HepG2 (cell line): ENCODE measurements around the gene MRM3. TPM values are rescaled to one million over a fixed set of nuclear protein-coding genes. Genes with fewer than 3 reads are reported as not detected.

Source experiments
- ATRX ChIP-seq: sonication (generic); formaldehyde crosslinking; IDR thresholded peaks from 2 replicates; pipeline ENCODE4 v1.4.0; 2020; ENCODE audit warnings: missing genetic modification reagents, borderline replicate concordance
- BCL6 ChIP-seq: IDR thresholded peaks from 2 replicates; pipeline ENCODE4 v1.6.1; 2016; ENCODE audit warnings: missing genetic modification reagents, missing compliant biosample characterization
- CSRNP2 ChIP-seq: sonication (generic); formaldehyde crosslinking; conservative IDR thresholded peaks from 2 replicates; pipeline ENCODE4 v1.8.0; 2022; ENCODE audit warnings: low read depth, missing genetic modification reagents
- DMAP1 ChIP-seq: IDR thresholded peaks from 2 replicates; pipeline ENCODE4 v1.6.1; 2016
- JUNB ChIP-seq: sonication (generic); formaldehyde crosslinking; IDR thresholded peaks from 2 replicates; pipeline ENCODE4 v1.8.0; 2022; ENCODE audit warnings: missing genetic modification reagents, mild to moderate bottlenecking, borderline replicate concordance
- KMT2A ChIP-seq: sonication (generic); formaldehyde crosslinking; IDR thresholded peaks from 2 replicates; pipeline ENCODE4 v1.4.0; 2020; ENCODE audit warnings: missing genetic modification reagents
- MAX ChIP-seq: IDR thresholded peaks from 2 replicates; pipeline ENCODE4 v1.6.1; 2012; ENCODE audit warnings: inconsistent platforms
- ONECUT2 ChIP-seq: sonication (generic); formaldehyde crosslinking; IDR thresholded peaks from 2 replicates; pipeline ENCODE4 v1.4.0; 2020; ENCODE audit warnings: missing genetic modification reagents
- PATZ1 ChIP-seq: sonication (generic); formaldehyde crosslinking; IDR thresholded peaks from 2 replicates; pipeline ENCODE4 v1.4.0; 2020; ENCODE audit warnings: missing genetic modification reagents
- POLR2A ChIP-seq, 2 experiments: IDR thresholded peaks; 2 replicates each; pipeline ENCODE4 v1.6.1; 2011; ENCODE audit warnings: low read depth in 2 of 2, low read length in 2 of 2, mild to moderate bottlenecking in 1 of 2, moderate library complexity in 1 of 2; ENCODE audit not compliant: insufficient read depth in 1 of 2
- PRPF4 ChIP-seq: fragments of 200-400 bp; formaldehyde crosslinking; IDR thresholded peaks from 2 replicates; pipeline ENCODE4 v1.6.1; 2016; ENCODE audit warnings: low read length, low read depth; ENCODE audit not compliant: poor library complexity, severe bottlenecking
- RCOR2 ChIP-seq: IDR thresholded peaks from 2 replicates; pipeline ENCODE4 v1.6.1; 2016; ENCODE audit warnings: missing biosample characterization, missing genetic modification reagents
- RFX3 ChIP-seq: IDR thresholded peaks from 2 replicates; pipeline ENCODE4 v1.6.1; 2016; ENCODE audit warnings: missing biosample characterization, missing genetic modification reagents
- RFXAP ChIP-seq: sonication (generic); formaldehyde crosslinking; IDR thresholded peaks from 2 replicates; pipeline ENCODE4 v1.4.0; 2020; ENCODE audit warnings: missing genetic modification reagents, borderline replicate concordance
- SALL2 ChIP-seq: sonication (generic); formaldehyde crosslinking; IDR thresholded peaks from 2 replicates; pipeline ENCODE4 v1.8.1; 2023; ENCODE audit warnings: mild to moderate bottlenecking, missing genetic modification reagents, inconsistent platforms
- SIX4 ChIP-seq: sonication (generic); formaldehyde crosslinking; IDR thresholded peaks from 2 replicates; pipeline ENCODE4 v1.4.0; 2020; ENCODE audit warnings: missing genetic modification reagents
- SKIL ChIP-seq: sonication (generic); formaldehyde crosslinking; IDR thresholded peaks from 2 replicates; pipeline ENCODE4 v1.8.0; 2022; ENCODE audit warnings: missing genetic modification reagents, mild to moderate bottlenecking, moderate library complexity, borderline replicate concordance
- SP2 ChIP-seq: sonication (generic); formaldehyde crosslinking; IDR thresholded peaks from 2 replicates; pipeline ENCODE4 v1.5.1; 2020; ENCODE audit warnings: mild to moderate bottlenecking, missing genetic modification reagents
- TFDP2 ChIP-seq: sonication (generic); formaldehyde crosslinking; IDR thresholded peaks from 2 replicates; pipeline ENCODE4 v1.4.0; 2020; ENCODE audit warnings: missing genetic modification reagents
- ZFP82 ChIP-seq: sonication (generic); formaldehyde crosslinking; IDR thresholded peaks from 2 replicates; pipeline ENCODE4 v1.5.1; 2020; ENCODE audit warnings: mild to moderate bottlenecking, missing genetic modification reagents, borderline replicate concordance
- ZNF101 ChIP-seq: sonication (generic); formaldehyde crosslinking; IDR thresholded peaks from 2 replicates; pipeline ENCODE4 v1.4.0; 2020; ENCODE audit warnings: mild to moderate bottlenecking, low read depth, missing genetic modification reagents, borderline replicate concordance
- ZNF136 ChIP-seq: sonication (generic); formaldehyde crosslinking; IDR thresholded peaks from 2 replicates; pipeline ENCODE4 v1.8.1; 2022; ENCODE audit warnings: low read depth, mild to moderate bottlenecking, moderate library complexity, missing genetic modification reagents
- ZNF296 ChIP-seq: sonication (generic); formaldehyde crosslinking; conservative IDR thresholded peaks from 2 replicates; pipeline ENCODE4 v1.5.0; 2020; ENCODE audit warnings: mild to moderate bottlenecking, missing genetic modification reagents
- ZNF670 ChIP-seq: sonication (generic); formaldehyde crosslinking; IDR thresholded peaks from 2 replicates; pipeline ENCODE4 v1.8.0; 2022; ENCODE audit warnings: mild to moderate bottlenecking, missing genetic modification reagents, borderline replicate concordance
- polyA plus RNA-seq, 8 experiments: library from polyadenylated mRNA; depleted of rRNA in 3 of 8; stranded (reverse) in 7 of 8; unstranded in 1 of 8; fragments of >200 nt; fragmentation: Illumina TruSeq in 4 of 8; extraction: Trizol in 4 of 8; gene quantifications; 2 replicates each; pipeline versions ENCODE4 v1.2.1 to v1.2.3, GENCODE V29; 2011 to 2016; ENCODE audit warnings: low read depth in 4 of 8, missing spikeins in 1 of 8, mixed read lengths in 1 of 8; ENCODE audit not compliant: insufficient read depth in 1 of 8
- total RNA-seq, 5 experiments: library from RNA; depleted of rRNA; stranded (reverse); fragments of >200 nt; fragmentation: Illumina TruSeq; extraction: Trizol; gene quantifications; 2 replicates each; pipeline ENCODE4 v1.2.3, GENCODE V29; 2016; ENCODE audit warnings: low read depth in 1 of 5

The MRM3 gene
- total and polyA plus RNA-seq, 2 of the 13 experiments (the other 11 are each of a cell fraction or from before 2014, with no cell fraction given), result 12.3 to 25.5 TPM

- TF ChIP-seq PATZ1 (CRISPR knock-in tag) (0 out of 2 replicates have a peak, but pooled peaks have one; percentile 8), ZNF670 (CRISPR knock-in tag) (no peak), RFXAP (CRISPR knock-in tag) (0 out of 2 replicates have a peak, but pooled peaks have one; percentile 28), PRPF4 (no peak), SIX4 (CRISPR knock-in tag) (no peak), ZNF101 (no peak), JUNB (no peak), ZFP82 (CRISPR knock-in tag) (no peak), ZNF136 (CRISPR knock-in tag) (no peak), ONECUT2 (CRISPR knock-in tag) (no peak), TFDP2 (CRISPR knock-in tag) (no peak), SKIL (CRISPR knock-in tag) (peak; percentile 34; the same call in 1 of the 2 replicates), SALL2 (CRISPR knock-in tag) (no peak), SP2 (CRISPR knock-in tag) (no peak), CSRNP2 (CRISPR knock-in tag) (no peak), RFX3 (CRISPR knock-in tag) (no peak), KMT2A (CRISPR knock-in tag) (peak; percentile 50; the same call in 1 of the 2 replicates), RCOR2 (CRISPR knock-in tag) (no peak), ATRX (no peak), POLR2A (IDR thresholded peaks at IDR 0.05; ENCODE audit: insufficient read depth in 1 of 2, low read depth in 2 of 2, low read length in 2 of 2) (peak in 1 of 2 experiments; percentile 1; a peak in 2 of 4 replicates), ZNF296 (CRISPR knock-in tag) (no peak), DMAP1 (CRISPR knock-in tag) (no peak), MAX (peak; percentile 44; the same call in 1 of the 2 replicates), BCL6 (no peak)
These were observed 49.0 kb upstream of the MRM3 start (continued) for GRCh38 chr17:732902-733720.
